WTC11 (cell line): ENCODE data around the gene PTPN1. TPM values are rescaled to one million over a fixed set of nuclear protein-coding genes. Genes with fewer than 3 reads are reported as not detected.

ENCODE experiments used
- ATAC-seq: fragments of 200-7000 bp; cut with Tn5 transposase; 2 replicates; pipeline ENCODE4 v1.10.0; 2021; ENCODE audit warnings: mild to moderate bottlenecking, moderate library complexity
- CTCF ChIA-PET: fragments of 300-600 bp; sonication (Branson Sonifier 250); formaldehyde crosslinking; loops from one replicate; lab custom pipeline; 2021; ENCODE audit warnings: antibody characterized with exemption; lab: Charles Lee
- POLR2A ChIA-PET: fragments of 350-600 bp; sonication (Branson Sonifier 250); formaldehyde crosslinking; loops from one replicate; lab custom pipeline; 2021; ENCODE audit warnings: antibody characterized with exemption; lab: Charles Lee
- DNase-seq: peaks from one replicate; pipeline ENCODE4 v3.0.0; 2021; ENCODE audit warnings: low spot score
- H3K27ac Mint-ChIP-seq: 2 replicates; pipeline ENCODE4 v1.8.0; 2021; ENCODE audit warnings: mixed read lengths
- H3K27me3 Mint-ChIP-seq: 2 replicates; pipeline ENCODE4 v1.8.0; 2021; ENCODE audit warnings: low read depth, mild to moderate bottlenecking, moderate library complexity, mixed read lengths
- H3K36me3 Mint-ChIP-seq: 2 replicates; pipeline ENCODE4 v1.8.0; 2021; ENCODE audit warnings: mixed read lengths
- H3K4me1 Mint-ChIP-seq: 2 replicates; pipeline ENCODE4 v1.8.0; 2022; ENCODE audit warnings: mixed read lengths
- H3K4me3 Mint-ChIP-seq: 2 replicates; pipeline ENCODE4 v1.8.0; 2021; ENCODE audit warnings: mild to moderate bottlenecking, moderate library complexity, mixed read lengths
- H3K9me3 Mint-ChIP-seq: 2 replicates; pipeline ENCODE4 v1.8.0; 2021; ENCODE audit warnings: mixed read lengths
- AR ChIP-seq: fragments of 250-450 bp; sonication (Bioruptor Pico); IDR thresholded peaks from 2 replicates; pipeline ENCODE4 v1.9.0; 2021; ENCODE audit warnings: mild to moderate bottlenecking
- ARID4B ChIP-seq: sonication (generic); formaldehyde crosslinking; IDR thresholded peaks from 2 replicates; pipeline ENCODE4 v1.8.0; 2023; ENCODE audit warnings: missing genetic modification reagents, mild to moderate bottlenecking, borderline replicate concordance
- CTCF ChIP-seq: fragments of 200-600 bp; IDR thresholded peaks from 2 replicates; pipeline ENCODE4 v1.8.0; 2022; ENCODE audit warnings: antibody characterized with exemption
- GTF2I ChIP-seq: fragments of 250-450 bp; sonication (Bioruptor Pico); conservative IDR thresholded peaks from 2 replicates; pipeline ENCODE4 v1.4.0; 2021; ENCODE audit warnings: mild to moderate bottlenecking
- HMGA2 ChIP-seq: fragments of 250-450 bp; sonication (Bioruptor Pico); IDR thresholded peaks from 2 replicates; pipeline ENCODE4 v1.4.0; 2021; ENCODE audit warnings: mild to moderate bottlenecking, moderate library complexity
- IRF2 ChIP-seq: sonication (generic); formaldehyde crosslinking; IDR thresholded peaks from 2 replicates; pipeline ENCODE4 v1.8.0; 2022; ENCODE audit warnings: low read depth, missing genetic modification reagents, borderline replicate concordance
- JAZF1 ChIP-seq: fragments of 250-450 bp; sonication (Bioruptor Pico); IDR thresholded peaks from 2 replicates; pipeline ENCODE4 v1.9.0; 2021; ENCODE audit warnings: moderate library complexity, mild to moderate bottlenecking, inconsistent platforms
- JUN ChIP-seq: sonication (generic); formaldehyde crosslinking; IDR thresholded peaks from 2 replicates; pipeline ENCODE4 v1.8.0; 2023; ENCODE audit warnings: mild to moderate bottlenecking, missing genetic modification reagents
- MAX ChIP-seq: sonication (generic); formaldehyde crosslinking; IDR thresholded peaks from 2 replicates; pipeline ENCODE4 v1.8.0; 2022; ENCODE audit warnings: mild to moderate bottlenecking, missing genetic modification reagents
- MXD4 ChIP-seq: fragments of 250-450 bp; sonication (Bioruptor Pico); IDR thresholded peaks from 2 replicates; pipeline ENCODE4 v1.8.0; 2021; ENCODE audit warnings: mild to moderate bottlenecking, moderate library complexity, borderline replicate concordance
- MYBL2 ChIP-seq: sonication (generic); formaldehyde crosslinking; IDR thresholded peaks from 2 replicates; pipeline ENCODE4 v1.8.1; 2023; ENCODE audit warnings: mild to moderate bottlenecking, moderate library complexity, missing genetic modification reagents
- NR2C2 ChIP-seq: sonication (generic); formaldehyde crosslinking; IDR thresholded peaks from 2 replicates; pipeline ENCODE4 v1.8.0; 2022; ENCODE audit warnings: mild to moderate bottlenecking, missing genetic modification reagents
- STAT6 ChIP-seq: sonication (generic); formaldehyde crosslinking; conservative IDR thresholded peaks from 2 replicates; pipeline ENCODE4 v1.8.1; 2023; ENCODE audit warnings: mild to moderate bottlenecking, low read depth, missing genetic modification reagents, moderate library complexity
- TEAD4 ChIP-seq: sonication (generic); formaldehyde crosslinking; IDR thresholded peaks from 2 replicates; pipeline ENCODE4 v1.8.0; 2022; ENCODE audit warnings: mild to moderate bottlenecking, missing genetic modification reagents
- ZMAT4 ChIP-seq: fragments of 250-450 bp; sonication (Bioruptor Pico); IDR thresholded peaks from 2 replicates; pipeline ENCODE4 v1.9.0; 2021; ENCODE audit warnings: mild to moderate bottlenecking
- ZNF219 ChIP-seq: sonication (generic); formaldehyde crosslinking; IDR thresholded peaks from 2 replicates; pipeline ENCODE4 v1.8.0; 2023; ENCODE audit warnings: missing genetic modification reagents, mild to moderate bottlenecking, borderline replicate concordance
- ZSCAN18 ChIP-seq: fragments of 250-450 bp; sonication (Bioruptor Pico); IDR thresholded peaks from 2 replicates; pipeline ENCODE4 v2.1.2; 2022; ENCODE audit warnings: mild to moderate bottlenecking, moderate library complexity
- total RNA-seq: library from RNA; stranded (reverse); gene quantifications from 3 replicates; pipeline ENCODE4 v1.2.3, GENCODE V29; 2021

Gene PTPN1
- total RNA-seq, 1 experiment from 2014 or later, result 29.4 TPM

GRCh38 chr20:50574108-50574507 lies 63.9 kb downstream of the PTPN1 start:
- POLR2A ChIA-PET, result no interaction called here
- Mint-ChIP-seq H3K27ac (no peak overlapping the region), H3K27me3 (no peaks in the 10 kb centered on the region), H3K4me3 (no peak overlapping the region), H3K9me3 (no peaks in the 10 kb centered on the region), H3K4me1 (no peaks in the 10 kb centered on the region; the same call in 1 of the 2 replicates), H3K36me3 (peaks cover 27% of the 10 kb centered on the region)
- DNase-seq, result no peak
- no peak for TF ChIP-seq JUN (CRISPR knock-in tag)
- TF ChIP-seq HMGA2 (CRISPR knock-in tag), result no peak
- no peak for TF ChIP-seq ZMAT4 (CRISPR knock-in tag)
- TF ChIP-seq CTCF, result no peak
- no peak for TF ChIP-seq JAZF1 (CRISPR knock-in tag)
- TF ChIP-seq IRF2, result no peak
- TF ChIP-seq NR2C2 (CRISPR knock-in tag), result no peak
- TF ChIP-seq AR, result no peak
- no peak for TF ChIP-seq GTF2I (CRISPR knock-in tag)
- TF ChIP-seq ARID4B (CRISPR knock-in tag), result no peak
- no peak for TF ChIP-seq MYBL2 (CRISPR knock-in tag)
- TF ChIP-seq ZSCAN18 (CRISPR knock-in tag), result no peak
- no peak for ATAC-seq
- CTCF ChIA-PET, result interaction anchor here (1.1 to 3.6 kb wide), 4 partner anchors 14 to 70 kb away, joined by 3 to 20 read pairs (median 10); no protein-coding TSS in a partner anchor

GRCh38 chr20:50574586-50574985 lies 64.4 kb downstream of the PTPN1 start:
- no peak overlapping the region for H3K4me3 Mint-ChIP-seq
- ChIA-PET CTCF (interaction anchor here (0.6 to 3.6 kb wide), 14 partner anchors 10 to 228 kb away, joined by 3 to 20 read pairs (median 6); partner anchors contain the start of gene PTPN1), POLR2A (no interaction called here)
- H3K27ac Mint-ChIP-seq, result no peak overlapping the region
- no peaks in the 10 kb centered on the region; the same call in 1 of the 2 replicates for H3K4me1 Mint-ChIP-seq
- H3K9me3 Mint-ChIP-seq, result no peaks in the 10 kb centered on the region
- ATAC-seq, result no peak
- peaks cover 28% of the 10 kb centered on the region for H3K36me3 Mint-ChIP-seq
- no peak for DNase-seq
- TF ChIP-seq ZNF219 (CRISPR knock-in tag) (no peak), MAX (CRISPR knock-in tag) (no peak), STAT6 (no peak), TEAD4 (CRISPR knock-in tag) (no peak), MXD4 (CRISPR knock-in tag) (no peak)
- H3K27me3 Mint-ChIP-seq, result no peaks in the 10 kb centered on the region
